GM18873 (cell line): Measurements from ENCODE around the gene PAPLN.
"Not testable (repeated sequence)": the region's sequence is repeated elsewhere in the genome, so short reads cannot be mapped to it uniquely, and the experiment has no call there.

ENCODE experiments used
- ATAC-seq: cut with Tn5 transposase; IDR thresholded peaks from one replicate; pipeline ENCODE4 v1.9.1; 2021; ENCODE audit warnings: mild to moderate bottlenecking, moderate library complexity, moderate number of reproducible peaks; ENCODE audit not compliant: unreplicated experiment, low FRiP score

Gene PAPLN

GRCh38 chr14:73237219-73237785, at the start of gene PAPLN:
Gene PAPLN, plus strand, starts transcription at chr14:73237506. Its CDS starts 2,273 bp downstream, at chr14:73239779.
- no peak for ATAC-seq

- ATAC-seq = no peak
Observed at GRCh38 chr14:73188501-73188911, 48.8 kb upstream of the PAPLN start.

GRCh38 chr14:73189651-73190050, 47.7 kb upstream of the PAPLN start:
- no peak for ATAC-seq

GRCh38 chr14:73191441-73191840, 45.9 kb upstream of the PAPLN start:
- no peak for ATAC-seq

- ATAC-seq = not testable (repeated sequence)
Observed at GRCh38 chr14:73194306-73194705, 43.0 kb upstream of the PAPLN start.

- no peak for ATAC-seq
Observed at GRCh38 chr14:73198253-73198652, 39.1 kb upstream of the PAPLN start.

GRCh38 chr14:73203527-73203926, 33.8 kb upstream of the PAPLN start:
- no peak for ATAC-seq

GRCh38 chr14:73207615-73208014, 29.7 kb upstream of the PAPLN start:
- no peak for ATAC-seq

GRCh38 chr14:73208390-73208789, 28.9 kb upstream of the PAPLN start:
- no peak for ATAC-seq

- no peak for ATAC-seq
Observed at GRCh38 chr14:73208846-73209245, 28.5 kb upstream of the PAPLN start.

- ATAC-seq = no peak
Observed at GRCh38 chr14:73209953-73210352, 27.4 kb upstream of the PAPLN start.

GRCh38 chr14:73211251-73212040, 25.9 kb upstream of the PAPLN start:
- ATAC-seq = no peak

GRCh38 chr14:73216030-73216429, 21.3 kb upstream of the PAPLN start:
- ATAC-seq = no peak

- no peak for ATAC-seq
Observed at GRCh38 chr14:73217411-73217810, 19.9 kb upstream of the PAPLN start.

- no peak for ATAC-seq
Observed at GRCh38 chr14:73220061-73220460, 17.2 kb upstream of the PAPLN start.

- ATAC-seq = no peak
Observed at GRCh38 chr14:73220634-73221033, 16.7 kb upstream of the PAPLN start.

- ATAC-seq = no peak
Observed at GRCh38 chr14:73221945-73222344, 15.4 kb upstream of the PAPLN start.

- no peak for ATAC-seq
Observed at GRCh38 chr14:73223049-73223448, 14.3 kb upstream of the PAPLN start.

GRCh38 chr14:73225496-73225895, 11.8 kb upstream of the PAPLN start:
- ATAC-seq = no peak

GRCh38 chr14:73227812-73228781, 9.2 kb upstream of the PAPLN start:
- ATAC-seq = no peak

GRCh38 chr14:73230051-73230450, 7.3 kb upstream of the PAPLN start:
- no peak for ATAC-seq
